CD14-positive monocyte (primary cell): ENCODE data around the gene SLC66A2. TPM values are rescaled to one million over a fixed set of nuclear protein-coding genes. Genes with fewer than 3 reads are reported as not detected.

Experiments used
- DNase-seq, 3 donors: peaks; one replicate each; pipeline ENCODE4 v3.0.0-alpha.2; 2011 to 2022
- H2AFZ ChIP-seq: 2 replicates; pipeline ENCODE4 v1.6.0; 2012; ENCODE audit warnings: mild to moderate bottlenecking, low read depth, low read length, inconsistent platforms; ENCODE audit not compliant: insufficient read depth, poor library complexity, severe bottlenecking
- H3K27ac ChIP-seq, 2 donors: 1 replicate in 1 of 2; 2 replicates in 1 of 2; pipeline ENCODE4 v1.5.1; 2012 to 2013; ENCODE audit warnings: low read length in 2 of 2, control low read depth in 1 of 2, inconsistent platforms in 1 of 2, low read depth in 1 of 2, mild to moderate bottlenecking in 1 of 2
- H3K27me3 ChIP-seq, 2 donors: one replicate each; pipeline versions ENCODE4 v1.6.0 to v1.6.1; 2011 to 2013; ENCODE audit warnings: low read length in 2 of 2; ENCODE audit not compliant: control insufficient read depth in 2 of 2, insufficient read depth in 2 of 2
- H3K36me3 ChIP-seq, 2 donors: replicated peaks in 1 of 2; 1 replicate in 1 of 2; 2 replicates in 1 of 2; pipeline versions ENCODE4 v1.5.1 to v1.6.1; 2012 to 2013; ENCODE audit warnings: low read length in 2 of 2, control low read depth in 1 of 2, inconsistent platforms in 1 of 2, mild to moderate bottlenecking in 1 of 2; ENCODE audit not compliant: insufficient read depth in 2 of 2, control insufficient read depth in 1 of 2
- H3K4me1 ChIP-seq, 2 donors: 1 replicate in 1 of 2; 2 replicates in 1 of 2; pipeline versions ENCODE4 v1.5.1 to v1.6.1; 2012 to 2013; ENCODE audit warnings: low read length in 2 of 2, control low read depth in 1 of 2, inconsistent platforms in 1 of 2, mild to moderate bottlenecking in 1 of 2, moderate library complexity in 1 of 2; ENCODE audit not compliant: insufficient read depth in 2 of 2, control insufficient read depth in 1 of 2
- H3K4me2 ChIP-seq: replicated peaks from 2 replicates; pipeline ENCODE3; 2012; ENCODE audit warnings: low read length, moderate library complexity, mild to moderate bottlenecking; ENCODE audit not compliant: poor library complexity, severe bottlenecking; ENCODE audit errors: extremely low read depth
- H3K4me3 ChIP-seq, 3 experiments: fragments of 200-600 bp in 1 of 3; sonication (generic) in 1 of 3; replicated peaks in 1 of 3; 1 replicate in 2 of 3; 2 replicates in 1 of 3; pipeline ENCODE4 v1.5.1; 2011 to 2013; ENCODE audit warnings: low read length in 3 of 3, mild to moderate bottlenecking in 3 of 3, control low read depth in 2 of 3, low read depth in 2 of 3, inconsistent platforms in 1 of 3, moderate library complexity in 1 of 3
- H3K79me2 ChIP-seq: 2 replicates; pipeline ENCODE4 v1.6.0; 2012; ENCODE audit warnings: mild to moderate bottlenecking, control low read depth, inconsistent platforms, low read length, moderate library complexity; ENCODE audit not compliant: insufficient read depth
- H3K9ac ChIP-seq: 2 replicates; pipeline ENCODE4 v1.6.0; 2017; ENCODE audit warnings: low read length, mild to moderate bottlenecking; ENCODE audit not compliant: insufficient read depth, poor library complexity, severe bottlenecking
- H3K9me3 ChIP-seq, 2 donors: replicated peaks in 1 of 2; 1 replicate in 1 of 2; 2 replicates in 1 of 2; pipeline versions ENCODE4 v1.5.1 to v1.6.1; 2012 to 2013; ENCODE audit warnings: low read length in 2 of 2, control low read depth in 1 of 2; ENCODE audit not compliant: control insufficient read depth in 1 of 2, insufficient read depth in 1 of 2
- H4K20me1 ChIP-seq: 2 replicates; pipeline ENCODE4 v1.6.0; 2012; ENCODE audit warnings: mild to moderate bottlenecking, low read length, control low read depth, moderate library complexity; ENCODE audit not compliant: insufficient read depth
- H3K27ac Mint-ChIP-seq, 7 donors: one replicate each; pipeline ENCODE4 v1.8.0; 2020; ENCODE audit warnings: mild to moderate bottlenecking in 7 of 7, mixed read lengths in 7 of 7, moderate library complexity in 6 of 7, inconsistent platforms in 2 of 7
- H3K27me3 Mint-ChIP-seq, 3 donors: one replicate each; pipeline ENCODE4 v1.8.0; 2021 to 2022; ENCODE audit warnings: low read depth in 3 of 3, mild to moderate bottlenecking in 3 of 3, mixed read lengths in 3 of 3, moderate library complexity in 3 of 3, inconsistent platforms in 1 of 3
- H3K36me3 Mint-ChIP-seq, 2 donors: one replicate each; pipeline ENCODE4 v1.8.0; 2020; ENCODE audit warnings: mixed read lengths in 2 of 2, inconsistent platforms in 1 of 2, mild to moderate bottlenecking in 1 of 2
- H3K4me1 Mint-ChIP-seq: one replicate; pipeline ENCODE4 v1.8.0; 2020; ENCODE audit warnings: mild to moderate bottlenecking, mixed read lengths
- H3K4me3 Mint-ChIP-seq, 2 donors: one replicate each; pipeline ENCODE4 v1.8.0; 2020; ENCODE audit warnings: mild to moderate bottlenecking in 2 of 2, mixed read lengths in 2 of 2, moderate library complexity in 1 of 2
- H3K9me3 Mint-ChIP-seq, 7 donors: one replicate each; pipeline ENCODE4 v1.8.0; 2020 to 2022; ENCODE audit warnings: mixed read lengths in 7 of 7, mild to moderate bottlenecking in 6 of 7, moderate library complexity in 6 of 7, inconsistent platforms in 2 of 7
- WGBS: methylation state at CpG from one replicate; pipeline ENCODE4 v1.1.5; 2013; ENCODE audit warnings: missing lambda C conversion rate; ENCODE audit not compliant: insufficient coverage; 5-methylcytosine and 5-hydroxymethylcytosine counted together
- intact Hi-C, 2 donors: fragments of 100-400 bp; cut with micrococcal nuclease; formaldehyde crosslinking; loops; one replicate each; pipeline versions ENCODE4 v1.15.0 to v1.15.1; 2023
- polyA plus RNA-seq, 3 donors: library from polyadenylated mRNA; depleted of rRNA in 1 of 3; unstranded in 2 of 3; stranded (reverse) in 1 of 3; fragments of 300-500 nt in 2 of 3; fragments of >200 nt in 1 of 3; fragmentation: Illumina TruSeq in 2 of 3; gene quantifications; 1 replicate in 2 of 3; 2 replicates in 1 of 3; pipeline ENCODE4 v1.2.3, GENCODE V29; 2012 to 2021
- TF ChIP-seq, protein P1 (sequence below): fragments of 200-600 bp; IDR thresholded peaks from one replicate; pipeline ENCODE4 v1.8.0; 2022; ENCODE audit warnings: antibody characterized with exemption, mild to moderate bottlenecking

Gene SLC66A2
- polyA plus RNA-seq, 3 donors, result 26.8 to 42.6 (median 33.8) TPM

DNA sequence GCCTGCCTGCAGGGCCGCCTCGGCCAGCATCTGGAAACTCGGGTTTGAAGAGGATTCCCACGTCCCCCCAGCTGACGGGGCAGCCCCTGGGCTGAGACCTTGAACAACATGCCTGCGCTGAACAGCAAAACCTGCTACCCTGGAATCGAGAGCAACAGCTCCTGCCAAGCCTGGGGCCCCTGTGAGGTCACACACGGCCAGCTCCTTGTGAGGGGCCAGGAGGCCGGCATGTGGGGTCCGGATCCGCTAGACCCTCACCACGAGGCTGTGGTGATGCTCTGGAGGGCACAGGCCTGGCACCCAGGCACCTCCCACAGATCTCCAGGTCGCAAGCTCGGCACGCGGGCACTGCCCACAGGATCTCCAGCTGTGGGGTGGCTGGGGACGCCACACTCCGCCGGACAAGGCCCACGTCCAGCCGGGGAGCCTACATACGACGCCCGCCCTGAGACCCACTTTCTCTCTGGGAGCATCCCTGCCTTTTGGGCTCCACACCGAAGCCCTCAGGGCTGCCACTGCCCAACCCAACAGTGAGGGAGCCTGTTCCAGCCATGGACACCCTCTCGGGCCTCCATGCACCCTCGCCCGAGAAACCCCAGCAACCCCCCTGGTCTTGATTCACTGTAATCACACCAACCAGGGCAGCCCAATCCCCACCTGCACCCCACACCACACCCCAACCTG lies 34.1 kb downstream of the SLC66A2 start:
- Histone ChIP-seq H2AFZ (no peak overlapping the region), H3K9me3 (peaks cover 49 to 64% of the 10 kb centered on the region in 2 donors), H3K9ac (no peak overlapping the region), H3K27ac (no peak overlapping the region), H3K4me2 (no peak overlapping the region), H3K36me3 (peaks cover 45 to 77% of the 10 kb centered on the region in 2 donors), H3K79me2 (peaks cover 30% of the 10 kb centered on the region), H4K20me1 (peaks cover 40% of the 10 kb centered on the region), H3K4me1 (no peaks in the 10 kb centered on the region), H3K27me3 (no peaks in the 10 kb centered on the region), H3K4me3 (no peak overlapping the region)
- intact Hi-C loops, result no loop called here
- Mint-ChIP-seq H3K27ac (peak overlapping the region in 2 of 7 donors; percentile 8 to 35), H3K4me3 (no peak overlapping the region), H3K4me1 (no peaks in the 10 kb centered on the region), H3K9me3 (peaks cover 38 to 64% (median 51%) of the 10 kb centered on the region in 7 donors), H3K27me3 (peaks cover 0 to 1% (median 0%) of the 10 kb centered on the region in 3 donors), H3K36me3 (peaks cover 63 to 78% of the 10 kb centered on the region in 2 donors)
- WGBS, result 95% methylated on average over 27 of the region's 28 CpGs
- TF ChIP-seq, protein P1, sequence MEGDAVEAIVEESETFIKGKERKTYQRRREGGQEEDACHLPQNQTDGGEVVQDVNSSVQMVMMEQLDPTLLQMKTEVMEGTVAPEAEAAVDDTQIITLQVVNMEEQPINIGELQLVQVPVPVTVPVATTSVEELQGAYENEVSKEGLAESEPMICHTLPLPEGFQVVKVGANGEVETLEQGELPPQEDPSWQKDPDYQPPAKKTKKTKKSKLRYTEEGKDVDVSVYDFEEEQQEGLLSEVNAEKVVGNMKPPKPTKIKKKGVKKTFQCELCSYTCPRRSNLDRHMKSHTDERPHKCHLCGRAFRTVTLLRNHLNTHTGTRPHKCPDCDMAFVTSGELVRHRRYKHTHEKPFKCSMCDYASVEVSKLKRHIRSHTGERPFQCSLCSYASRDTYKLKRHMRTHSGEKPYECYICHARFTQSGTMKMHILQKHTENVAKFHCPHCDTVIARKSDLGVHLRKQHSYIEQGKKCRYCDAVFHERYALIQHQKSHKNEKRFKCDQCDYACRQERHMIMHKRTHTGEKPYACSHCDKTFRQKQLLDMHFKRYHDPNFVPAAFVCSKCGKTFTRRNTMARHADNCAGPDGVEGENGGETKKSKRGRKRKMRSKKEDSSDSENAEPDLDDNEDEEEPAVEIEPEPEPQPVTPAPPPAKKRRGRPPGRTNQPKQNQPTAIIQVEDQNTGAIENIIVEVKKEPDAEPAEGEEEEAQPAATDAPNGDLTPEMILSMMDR, result no peak
- no peak for DNase-seq

DNA sequence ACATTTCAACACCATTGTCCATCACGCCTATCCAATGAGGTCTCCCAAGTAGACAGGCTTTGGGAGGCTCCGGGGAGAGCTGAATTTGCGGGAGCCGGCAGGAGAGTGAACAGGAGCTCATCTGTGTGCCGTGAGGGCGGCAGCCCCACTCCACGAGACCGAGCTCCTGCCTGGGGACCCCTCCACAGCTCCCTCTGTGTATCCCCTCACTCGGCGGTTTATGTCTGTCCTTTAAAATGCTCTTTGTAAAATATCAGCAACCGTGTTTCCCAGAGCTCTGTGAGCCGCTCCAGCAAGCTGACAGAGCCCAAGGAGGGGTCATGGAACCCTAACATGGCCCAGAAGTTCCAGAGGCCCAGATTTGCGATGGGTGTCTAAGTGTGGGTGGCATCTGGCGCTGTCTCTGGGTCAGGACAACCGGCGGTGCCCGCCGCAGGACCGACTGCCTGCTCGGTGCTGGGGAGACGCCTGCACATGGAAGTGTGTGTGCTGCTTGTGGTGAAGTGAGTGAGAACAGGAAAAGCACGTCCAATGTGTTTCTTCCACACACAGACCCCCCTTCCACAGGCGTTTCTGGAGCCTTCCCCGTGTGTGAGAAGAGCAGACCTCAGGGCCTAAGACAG lies 34.8 kb downstream of the SLC66A2 start:
- no peak overlapping the region for H2AFZ ChIP-seq
- peaks cover 42% of the 10 kb centered on the region for H4K20me1 ChIP-seq
- H3K79me2 ChIP-seq, result peaks cover 25% of the 10 kb centered on the region
- H3K9me3 Mint-ChIP-seq, result peaks cover 35 to 62% (median 45%) of the 10 kb centered on the region in 7 donors
- H3K27ac Mint-ChIP-seq, result peak overlapping the region in 2 of 7 donors; percentile 8 to 35
- TF ChIP-seq, protein P1, result no peak
- no peak overlapping the region for H3K4me3 Mint-ChIP-seq
- peaks cover 44 to 77% of the 10 kb centered on the region in 2 donors for H3K36me3 ChIP-seq
- H3K27ac ChIP-seq, result no peak overlapping the region
- H3K4me2 ChIP-seq, result no peak overlapping the region
- no peak for DNase-seq
- H3K36me3 Mint-ChIP-seq, result peaks cover 62 to 76% of the 10 kb centered on the region in 2 donors
- H3K4me3 ChIP-seq, result no peak overlapping the region
- H3K4me1 ChIP-seq, result no peaks in the 10 kb centered on the region
- WGBS, result over 99% methylated on average over 20 of the region's 24 CpGs
- H3K27me3 Mint-ChIP-seq, result peaks cover 0 to 1% (median 0%) of the 10 kb centered on the region in 3 donors
- no peaks in the 10 kb centered on the region for H3K4me1 Mint-ChIP-seq
- intact Hi-C loops, result no loop called here
- peaks cover 44 to 60% of the 10 kb centered on the region in 2 donors for H3K9me3 ChIP-seq
- H3K9ac ChIP-seq, result no peak overlapping the region
- no peaks in the 10 kb centered on the region for H3K27me3 ChIP-seq
